ENCODE results near the gene CNTF. TPM values are rescaled to one million over a fixed set of nuclear protein-coding genes. Genes with fewer than 3 reads are reported as not detected.

CNTF gene
- polyA plus RNA-seq, 1 of the 3 experiments (the other 2 are of a cell fraction): 0.87 TPM

- TF ChIP-seq, protein P1, sequence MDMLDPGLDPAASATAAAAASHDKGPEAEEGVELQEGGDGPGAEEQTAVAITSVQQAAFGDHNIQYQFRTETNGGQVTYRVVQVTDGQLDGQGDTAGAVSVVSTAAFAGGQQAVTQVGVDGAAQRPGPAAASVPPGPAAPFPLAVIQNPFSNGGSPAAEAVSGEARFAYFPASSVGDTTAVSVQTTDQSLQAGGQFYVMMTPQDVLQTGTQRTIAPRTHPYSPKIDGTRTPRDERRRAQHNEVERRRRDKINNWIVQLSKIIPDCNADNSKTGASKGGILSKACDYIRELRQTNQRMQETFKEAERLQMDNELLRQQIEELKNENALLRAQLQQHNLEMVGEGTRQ (IDR thresholded peaks at IDR 0.05; ENCODE audit: borderline replicate concordance, low read depth, low read length): no peak
- TF ChIP-seq TCF12 (IDR thresholded peaks at IDR 0.05): peak; percentile 78
- TF ChIP-seq SIN3A (IDR thresholded peaks at IDR 0.05; ENCODE audit: borderline replicate concordance, low read depth, low read length): no peak
- TF ChIP-seq RFX5 (IDR thresholded peaks at IDR 0.05; ENCODE audit: low read length): no peak
- peak; percentile 39; the same call in 1 of the 2 replicates for TF ChIP-seq RXRA (IDR thresholded peaks at IDR 0.05; ENCODE audit: borderline replicate concordance, low read depth)
- 0 out of 2 replicates have a peak, but pooled peaks have one; percentile 15 for TF ChIP-seq TAF1 (IDR thresholded peaks at IDR 0.05; ENCODE audit: borderline replicate concordance, low read depth, low read length)
- TF ChIP-seq, protein P2, sequence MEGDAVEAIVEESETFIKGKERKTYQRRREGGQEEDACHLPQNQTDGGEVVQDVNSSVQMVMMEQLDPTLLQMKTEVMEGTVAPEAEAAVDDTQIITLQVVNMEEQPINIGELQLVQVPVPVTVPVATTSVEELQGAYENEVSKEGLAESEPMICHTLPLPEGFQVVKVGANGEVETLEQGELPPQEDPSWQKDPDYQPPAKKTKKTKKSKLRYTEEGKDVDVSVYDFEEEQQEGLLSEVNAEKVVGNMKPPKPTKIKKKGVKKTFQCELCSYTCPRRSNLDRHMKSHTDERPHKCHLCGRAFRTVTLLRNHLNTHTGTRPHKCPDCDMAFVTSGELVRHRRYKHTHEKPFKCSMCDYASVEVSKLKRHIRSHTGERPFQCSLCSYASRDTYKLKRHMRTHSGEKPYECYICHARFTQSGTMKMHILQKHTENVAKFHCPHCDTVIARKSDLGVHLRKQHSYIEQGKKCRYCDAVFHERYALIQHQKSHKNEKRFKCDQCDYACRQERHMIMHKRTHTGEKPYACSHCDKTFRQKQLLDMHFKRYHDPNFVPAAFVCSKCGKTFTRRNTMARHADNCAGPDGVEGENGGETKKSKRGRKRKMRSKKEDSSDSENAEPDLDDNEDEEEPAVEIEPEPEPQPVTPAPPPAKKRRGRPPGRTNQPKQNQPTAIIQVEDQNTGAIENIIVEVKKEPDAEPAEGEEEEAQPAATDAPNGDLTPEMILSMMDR (IDR thresholded peaks at IDR 0.05): no peak
- TF ChIP-seq MAX (IDR thresholded peaks at IDR 0.05; ENCODE audit: low read depth): peak; percentile 24; the same call in 1 of the 2 replicates
Measured at GRCh38 chr11:58573451-58574104, 48.9 kb upstream of the CNTF start (continued).

GRCh38 chr11:58574881-58575280 lies 47.6 kb upstream of the CNTF start:
- Histone ChIP-seq H3K79me2 (ENCODE audit: insufficient read depth) (peaks cover 26% of the 10 kb centered on the region), H3K9me2 (no peaks in the 10 kb centered on the region), H3F3A (replicated peaks; ENCODE audit: insufficient read depth) (peaks cover 52% of the 10 kb centered on the region), H4K20me1 (ENCODE audit: insufficient read depth) (no peaks in the 10 kb centered on the region), H3K9ac (no peak overlapping the region), H3K9me3 (no peaks in the 10 kb centered on the region), H3K4me2 (peak overlapping the region; percentile 63), H3K27me3 (ENCODE audit: insufficient read depth) (no peaks in the 10 kb centered on the region), H3K27ac (ENCODE audit: low read depth in 2 of 2, low read length in 1 of 2) (peak overlapping the region; percentile 74 to 100; a peak in 3 of 4 replicates), H3K4me3 (ENCODE audit: low read depth in 2 of 2, low read length in 1 of 2) (0 out of 4 replicates have a peak overlapping the region, but pooled peaks of 1 of the 2 experiments have one; percentile 2), H3K36me3 (replicated peaks in 1 of 2; ENCODE audit: control insufficient read depth in 1 of 2, insufficient read depth in 2 of 2, low read length in 1 of 2) (no peaks in the 10 kb centered on the region), H3K4me1 (ENCODE audit: control insufficient read depth in 1 of 2, insufficient read depth in 2 of 2, low read depth in 1 of 2, low read length in 1 of 2) (peaks cover 10 to 37% of the 10 kb centered on the region in 2 experiments), H2AFZ (ENCODE audit: low read depth) (no peak overlapping the region)
- DNase-seq: no peak
- CTCF ChIA-PET: no interaction called here
- POLR2A ChIA-PET: no interaction called here
- TF ChIP-seq MAX (IDR thresholded peaks at IDR 0.05; ENCODE audit: low read depth) (no peak), RXRA (IDR thresholded peaks at IDR 0.05; ENCODE audit: borderline replicate concordance, low read depth) (no peak), FOSL2 (IDR thresholded peaks at IDR 0.05; ENCODE audit: borderline replicate concordance, low read depth) (peak; percentile 52; the same call in 1 of the 2 replicates), GABPA (IDR thresholded peaks at IDR 0.05; ENCODE audit: low read depth) (no peak), TCF12 (IDR thresholded peaks at IDR 0.05) (peak; percentile 74), JUND (IDR thresholded peaks at IDR 0.05) (peak; percentile 41), TEAD4 (IDR thresholded peaks at IDR 0.05; ENCODE audit: borderline replicate concordance, insufficient read depth) (no peak), MEF2A (IDR thresholded peaks at IDR 0.05; ENCODE audit: borderline replicate concordance, low read depth) (no peak), ELF1 (IDR thresholded peaks at IDR 0.05) (no peak), RCOR1 (IDR thresholded peaks at IDR 0.05; ENCODE audit: low read length) (no peak), SIN3A (IDR thresholded peaks at IDR 0.05; ENCODE audit: borderline replicate concordance, low read depth, low read length) (no peak), NRF1 (IDR thresholded peaks at IDR 0.05; ENCODE audit: low read depth, low read length) (no peak), SMC3 (IDR thresholded peaks at IDR 0.05; ENCODE audit: low read depth, low read length) (no peak), NFIC (IDR thresholded peaks at IDR 0.05; ENCODE audit: borderline replicate concordance) (peak; percentile 76), EZH2phosphoT487 (IDR thresholded peaks at IDR 0.05; ENCODE audit: borderline replicate concordance, low read depth) (no peak), TAF1 (IDR thresholded peaks at IDR 0.05; ENCODE audit: borderline replicate concordance, low read depth, low read length) (no peak), EP300 (IDR thresholded peaks at IDR 0.05; ENCODE audit: borderline replicate concordance in 1 of 2, low read depth in 1 of 2, low read length in 1 of 2) (peak in 1 of 2 experiments; percentile 42; a peak in 1 of 4 replicates)
- TF ChIP-seq, protein P1 (IDR thresholded peaks at IDR 0.05; ENCODE audit: borderline replicate concordance, low read depth, low read length): no peak
- TF ChIP-seq, protein P3, sequence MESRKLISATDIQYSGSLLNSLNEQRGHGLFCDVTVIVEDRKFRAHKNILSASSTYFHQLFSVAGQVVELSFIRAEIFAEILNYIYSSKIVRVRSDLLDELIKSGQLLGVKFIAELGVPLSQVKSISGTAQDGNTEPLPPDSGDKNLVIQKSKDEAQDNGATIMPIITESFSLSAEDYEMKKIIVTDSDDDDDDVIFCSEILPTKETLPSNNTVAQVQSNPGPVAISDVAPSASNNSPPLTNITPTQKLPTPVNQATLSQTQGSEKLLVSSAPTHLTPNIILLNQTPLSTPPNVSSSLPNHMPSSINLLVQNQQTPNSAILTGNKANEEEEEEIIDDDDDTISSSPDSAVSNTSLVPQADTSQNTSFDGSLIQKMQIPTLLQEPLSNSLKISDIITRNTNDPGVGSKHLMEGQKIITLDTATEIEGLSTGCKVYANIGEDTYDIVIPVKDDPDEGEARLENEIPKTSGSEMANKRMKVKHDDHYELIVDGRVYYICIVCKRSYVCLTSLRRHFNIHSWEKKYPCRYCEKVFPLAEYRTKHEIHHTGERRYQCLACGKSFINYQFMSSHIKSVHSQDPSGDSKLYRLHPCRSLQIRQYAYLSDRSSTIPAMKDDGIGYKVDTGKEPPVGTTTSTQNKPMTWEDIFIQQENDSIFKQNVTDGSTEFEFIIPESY (IDR thresholded peaks at IDR 0.05; ENCODE audit: borderline replicate concordance, low read depth): peak; percentile 11; the same call in 1 of the 2 replicates

Measured in SK-N-SH (cell line).